Pancreas (tissue), 10 donors: ENCODE results near the gene FOXL1. TPM values are rescaled to one million over a fixed set of nuclear protein-coding genes. Genes with fewer than 3 reads are reported as not detected.

Experiments
- ATAC-seq, 4 donors: fragments of 200-7000 bp; cut with Tn5 transposase; one replicate each; pipeline versions ENCODE4 v1.8.0 to v1.9.1; 2020; ENCODE audit warnings: mild to moderate bottlenecking in 4 of 4, moderate library complexity in 4 of 4
- DNase-seq, 6 donors: peaks; one replicate each; pipeline ENCODE4 v3.0.0-alpha.2; 2020
- FAIRE-seq: peaks from 2 replicates; lab custom pipeline; 2012; peaks lifted over from hg19 to GRCh38; lab: Jason Lieb, UNC
- H3K27ac ChIP-seq, 4 donors: fragments of 200-600 bp; sonication (generic); 1 replicate in 3 of 4; 2 replicates in 1 of 4; pipeline versions ENCODE4 v1.5.0 to v1.8.0; 2020
- H3K27me3 ChIP-seq, 4 donors: fragments of 200-600 bp; one replicate each; pipeline ENCODE4 v1.8.0; 2021
- H3K36me3 ChIP-seq, 3 donors: fragments of 200-600 bp; sonication (generic) in 1 of 3; one replicate each; pipeline versions ENCODE4 v1.5.0 to v1.8.0; 2020 to 2021
- H3K4me1 ChIP-seq, 3 donors: fragments of 200-600 bp; one replicate each; pipeline ENCODE4 v1.8.0; 2021
- H3K4me3 ChIP-seq, 4 donors: fragments of 200-600 bp; sonication (generic) in 2 of 4; one replicate each; pipeline versions ENCODE4 v1.5.0 to v1.8.0; 2020 to 2021
- H3K9me3 ChIP-seq, 4 donors: fragments of 200-600 bp; one replicate each; pipeline ENCODE4 v1.8.0; 2021
- WGBS, 2 donors: extraction: QIAGEN DNeasy Blood & Tissue Kit; methylation state at CpG; one replicate each; pipeline ENCODE4 v1.1.7; 2013; 5-methylcytosine and 5-hydroxymethylcytosine counted together
- intact Hi-C, 3 donors: fragments of 100-400 bp; cut with DNase I; formaldehyde crosslinking; loops; one replicate each; pipeline versions ENCODE4 v1.11.1 to v1.14.2; 2022
- polyA plus RNA-seq, 2 donors: library from polyadenylated mRNA; stranded (reverse); fragments of 200-250 nt; gene quantifications; one replicate each; pipeline ENCODE4 v1.2.3, GENCODE V29; 2013
- total RNA-seq, 6 donors: library from RNA; stranded (reverse); fragmentation: NEBNext Ultra II Directional in 4 of 6; extraction: Animal tissue kit (Norgen Biotek cat#: 25700) in 4 of 6; gene quantifications; one replicate each; pipeline versions ENCODE4 v1.2.1 to v1.2.4, GENCODE V29; 2021 to 2023
- TF ChIP-seq, protein P1 (sequence below), 4 donors: fragments of 200-600 bp; sonication (generic) in 3 of 4; IDR thresholded peaks; one replicate each; pipeline versions ENCODE4 v1.5.0 to v1.8.0; 2021; ENCODE audit warnings: antibody characterized with exemption in 4 of 4
- donor health status: healthy with polysubstance abuse.
- donor health status: DM: no; HTN: no; CAD: no; lungs with moderate emphysema.
- donor health status: DM: no; HTN: no; CAD: no.
- donor health status: control.
- donor health status: control.
- donor health status: Bipolar disorder and iron deficiency.
- donor health status: DM: yes; HTN: yes; CAD: no.
- donor health status: DM: no; HTN: no; CAD: no.
- donor health status: DM: no; HTN: no; CAD: no.
- donor health status: DM: yes; HTN: yes; CAD: no.

Gene FOXL1
- total and polyA plus RNA-seq, 8 donors = 0.06 to 0.18 (median 0.08) TPM; not detected in 2

DNA sequence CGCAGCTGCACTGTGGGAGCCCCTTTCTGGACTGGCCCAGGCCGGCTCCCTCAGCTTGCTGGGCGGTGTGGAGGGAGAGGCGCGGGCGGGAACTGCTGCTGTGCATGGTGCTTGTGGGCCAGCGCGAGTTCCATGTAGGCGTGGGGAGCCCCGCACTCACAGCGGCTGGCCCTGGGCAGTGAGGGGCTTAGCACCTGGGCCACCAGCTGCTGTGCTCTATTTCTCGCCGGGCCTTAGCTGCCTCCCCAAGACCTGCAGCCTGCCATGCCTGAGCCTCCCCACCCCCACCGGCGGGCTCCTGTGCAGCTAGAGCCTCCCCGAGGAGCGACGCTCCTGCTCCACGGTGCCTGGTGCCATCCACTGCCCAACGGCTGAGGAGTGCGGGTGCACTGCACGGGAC lies 25.0 kb upstream of the FOXL1 start:
- FAIRE-seq = no peak
- H3K36me3 ChIP-seq = peaks cover 0 to 6% (median 0%) of the 10 kb centered on the region in 3 donors
- ATAC-seq = no peak
- peaks cover 0 to under 1% (median 0%) of the 10 kb centered on the region in 4 donors for H3K27me3 ChIP-seq
- 92 to 95% methylated on average over 22 of the region's 22 CpGs for WGBS, 2 donors
- DNase-seq = no peak
- no peak overlapping the region for H3K4me3 ChIP-seq
- H3K9me3 ChIP-seq = no peaks in the 10 kb centered on the region
- no peak overlapping the region for H3K27ac ChIP-seq
- intact Hi-C loops = no loop called here
- peaks cover 0 to 5% (median 3%) of the 10 kb centered on the region in 3 donors for H3K4me1 ChIP-seq
- TF ChIP-seq, protein P1, sequence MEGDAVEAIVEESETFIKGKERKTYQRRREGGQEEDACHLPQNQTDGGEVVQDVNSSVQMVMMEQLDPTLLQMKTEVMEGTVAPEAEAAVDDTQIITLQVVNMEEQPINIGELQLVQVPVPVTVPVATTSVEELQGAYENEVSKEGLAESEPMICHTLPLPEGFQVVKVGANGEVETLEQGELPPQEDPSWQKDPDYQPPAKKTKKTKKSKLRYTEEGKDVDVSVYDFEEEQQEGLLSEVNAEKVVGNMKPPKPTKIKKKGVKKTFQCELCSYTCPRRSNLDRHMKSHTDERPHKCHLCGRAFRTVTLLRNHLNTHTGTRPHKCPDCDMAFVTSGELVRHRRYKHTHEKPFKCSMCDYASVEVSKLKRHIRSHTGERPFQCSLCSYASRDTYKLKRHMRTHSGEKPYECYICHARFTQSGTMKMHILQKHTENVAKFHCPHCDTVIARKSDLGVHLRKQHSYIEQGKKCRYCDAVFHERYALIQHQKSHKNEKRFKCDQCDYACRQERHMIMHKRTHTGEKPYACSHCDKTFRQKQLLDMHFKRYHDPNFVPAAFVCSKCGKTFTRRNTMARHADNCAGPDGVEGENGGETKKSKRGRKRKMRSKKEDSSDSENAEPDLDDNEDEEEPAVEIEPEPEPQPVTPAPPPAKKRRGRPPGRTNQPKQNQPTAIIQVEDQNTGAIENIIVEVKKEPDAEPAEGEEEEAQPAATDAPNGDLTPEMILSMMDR (IDR thresholded peaks at IDR 0.05) = no peak

DNA sequence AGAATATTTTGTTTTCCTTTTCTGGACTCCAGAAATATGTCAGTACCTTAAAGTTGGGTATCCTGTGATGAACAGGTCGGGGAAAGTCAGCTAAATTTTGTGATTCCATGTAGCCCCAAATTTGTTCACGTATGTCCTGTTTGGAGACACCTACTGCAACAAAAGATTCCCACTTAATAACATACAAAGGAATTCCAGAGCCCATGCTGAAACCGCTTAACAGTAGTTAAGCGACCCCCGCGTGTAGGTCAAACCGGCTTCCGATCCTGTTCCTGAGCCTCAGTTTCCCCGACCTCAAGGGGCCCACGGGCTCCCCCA lies 23.8 kb upstream of the FOXL1 start:
- Histone ChIP-seq H3K4me1 (peaks cover 0 to 5% (median 3%) of the 10 kb centered on the region in 3 donors), H3K4me3 (peak overlapping the region; percentile 87 to 98 (median 94)), H3K27ac (peak overlapping the region; percentile 55 to 85 (median 70)), H3K36me3 (peaks cover 0 to 6% (median 0%) of the 10 kb centered on the region in 3 donors), H3K27me3 (peaks cover 0 to 9% (median 0%) of the 10 kb centered on the region in 4 donors), H3K9me3 (no peaks in the 10 kb centered on the region)
- WGBS, 2 donors = 3 to 4% methylated on average over 10 of the region's 10 CpGs
- TF ChIP-seq, protein P1 (IDR thresholded peaks at IDR 0.05) = no peak
- ATAC-seq (no peak), DNase-seq (no peak), FAIRE-seq (no peak)
- intact Hi-C loops = no loop called here

DNA sequence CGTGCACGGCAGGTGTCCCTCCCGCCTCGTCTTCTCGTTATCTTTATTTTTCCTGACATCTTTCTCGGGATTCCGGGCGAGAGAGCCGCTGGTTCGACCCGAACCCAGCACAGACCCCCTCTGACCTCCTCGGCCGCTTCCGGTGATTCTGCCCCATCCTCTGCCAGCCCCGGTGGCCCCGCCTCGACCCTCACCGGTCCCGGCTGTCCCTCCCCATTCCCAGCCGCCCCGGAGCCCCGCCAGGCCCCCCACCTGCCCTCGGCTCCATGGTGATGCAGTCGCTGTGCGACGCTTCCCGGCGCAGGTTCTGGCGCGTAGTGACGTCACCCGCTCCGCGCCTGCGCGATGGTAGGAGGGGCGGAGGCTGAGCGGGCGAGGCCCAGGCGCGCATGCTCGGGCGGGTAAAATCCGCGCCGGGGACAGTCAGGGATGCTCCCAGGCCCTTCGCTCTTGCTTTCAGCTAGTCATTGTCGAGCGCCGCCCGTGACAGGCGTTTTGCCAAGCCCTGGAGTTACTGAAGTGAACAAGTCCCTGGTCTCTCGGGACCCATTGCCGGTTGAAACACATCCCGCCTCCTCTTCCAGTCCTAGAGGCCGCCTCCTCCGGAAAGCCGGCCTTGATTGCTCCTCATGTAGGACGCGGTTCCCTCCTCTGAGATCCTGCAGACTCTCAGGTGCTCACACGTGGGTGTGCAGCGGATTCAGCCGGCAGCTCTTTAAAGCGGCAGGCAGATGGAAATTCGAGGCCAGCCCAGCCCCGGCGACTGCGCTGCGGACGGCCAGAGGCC lies 23.2 kb upstream of the FOXL1 start, which contains the start of gene MTHFSD:
TSS of gene MTHFSD (minus strand) at position 319 of the 787 bp plus-strand sequence. CDS start at position 268, 51 bp downstream.
- Histone ChIP-seq H3K4me3 (peak within 1 kb of the TSS; percentile 87 to 98 (median 94)), H3K27me3 (peaks cover 0 to 9% (median 0%) of the 10 kb centered on the region in 4 donors), H3K9me3 (no peaks in the 10 kb centered on the region), H3K36me3 (peaks cover 0 to 6% (median 0%) of the 10 kb centered on the region in 3 donors), H3K4me1 (peaks cover 0 to 5% (median 3%) of the 10 kb centered on the region in 3 donors), H3K27ac (peak within 1 kb of the TSS; percentile 55 to 85 (median 70))
- ATAC-seq (peak; percentile 98 to 100 (median 99)), FAIRE-seq (no peak), DNase-seq (peak; percentile 88 to 100 (median 96))
- WGBS, 2 donors = 2 to 3% methylated on average over 69 to 70 of the region's 70 CpGs
- TF ChIP-seq, protein P1 (IDR thresholded peaks at IDR 0.05) = no peak
- intact Hi-C loops = no loop called here

DNA sequence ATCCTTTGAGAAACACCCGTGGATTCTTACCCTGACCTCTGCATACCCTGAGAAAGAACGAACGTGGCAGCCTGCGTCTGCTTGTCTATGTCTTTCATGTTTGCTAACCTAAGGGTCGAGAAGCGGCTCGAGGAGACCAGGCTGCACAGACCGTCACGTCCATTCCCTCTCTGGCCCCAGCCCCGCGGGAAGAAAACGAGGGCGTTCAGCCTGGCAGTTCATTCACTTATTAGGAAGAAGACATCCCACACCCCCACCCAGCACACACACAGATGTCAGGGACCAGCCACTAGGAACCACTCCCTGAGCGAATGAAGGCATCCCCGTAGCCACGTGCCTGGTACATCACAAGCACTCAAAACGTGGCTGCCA lies 22.7 kb upstream of the FOXL1 start:
- no peaks in the 10 kb centered on the region for H3K9me3 ChIP-seq
- 16 to 18% methylated on average over 17 of the region's 17 CpGs for WGBS, 2 donors
- no peak overlapping the region for H3K27ac ChIP-seq
- peak in 1 of 4 donors; percentile 11 for ATAC-seq
- intact Hi-C loops = no loop called here
- TF ChIP-seq, protein P1 (IDR thresholded peaks at IDR 0.05) = no peak
- peaks cover 0 to 9% (median 0%) of the 10 kb centered on the region in 4 donors for H3K27me3 ChIP-seq
- peaks cover 0 to 6% (median 0%) of the 10 kb centered on the region in 3 donors for H3K36me3 ChIP-seq
- H3K4me1 ChIP-seq = peaks cover 0 to 5% (median 3%) of the 10 kb centered on the region in 3 donors
- DNase-seq = no peak
- no peak for FAIRE-seq
- H3K4me3 ChIP-seq = peak overlapping the region; percentile 87 to 98 (median 94)
